ENCODE results near the gene PLK5.

The PLK5 gene

GRCh38 chr19:1577090-1577928 lies 53.4 kb downstream of the PLK5 start:
- DNase-seq (ENCODE audit: low spot score): no peak

GRCh38 chr19:1577929-1578618 lies 54.2 kb downstream of the PLK5 start:
- DNase-seq (ENCODE audit: low spot score): no peak

GRCh38 chr19:1579222-1579621 lies 55.3 kb downstream of the PLK5 start:
- no peak for DNase-seq (ENCODE audit: low spot score)

GRCh38 chr19:1580382-1580781 lies 56.5 kb downstream of the PLK5 start:
- DNase-seq (ENCODE audit: low spot score): no peak

- DNase-seq (ENCODE audit: low spot score): no peak
Observed at GRCh38 chr19:1580957-1581356, 57.1 kb downstream of the PLK5 start.

- DNase-seq (ENCODE audit: low spot score): no peak
Observed at GRCh38 chr19:1582201-1582600, 58.3 kb downstream of the PLK5 start.

GRCh38 chr19:1584500-1585242 lies 60.8 kb downstream of the PLK5 start:
- no peak for DNase-seq (ENCODE audit: low spot score)

- DNase-seq (ENCODE audit: low spot score): no peak
Observed at GRCh38 chr19:1585243-1585580, 61.3 kb downstream of the PLK5 start.

All from hepatic stellate cell (primary cell).